Loucy (cell line): Measurements from ENCODE around the gene EXOC3L2.

Experiments
- H2AFZ ChIP-seq: fragments of 200-600 bp; sonication (generic); 2 replicates; pipeline ENCODE4 v1.6.0; 2016; ENCODE audit warnings: antibody characterized with exemption, mild to moderate bottlenecking, low read length, moderate library complexity
- H3F3A ChIP-seq: fragments of 200-600 bp; 2 replicates; pipeline ENCODE4 v1.6.0; 2016; ENCODE audit warnings: antibody characterized with exemption, low read depth, mild to moderate bottlenecking
- H3K27me3 ChIP-seq: fragments of 200-600 bp; sonication (generic); 2 replicates; pipeline ENCODE4 v1.6.1; 2014; ENCODE audit warnings: low read length, mild to moderate bottlenecking; ENCODE audit not compliant: insufficient read depth, poor library complexity, severe bottlenecking
- H3K36me3 ChIP-seq: fragments of 200-600 bp; sonication (generic); 2 replicates; pipeline ENCODE4 v1.6.1; 2016; ENCODE audit warnings: low read length; ENCODE audit not compliant: insufficient read depth
- H3K4me1 ChIP-seq: fragments of 200-600 bp; sonication (generic); 2 replicates; pipeline ENCODE4 v1.5.1; 2014; ENCODE audit warnings: low read length, mild to moderate bottlenecking; ENCODE audit not compliant: insufficient read depth, poor library complexity, severe bottlenecking
- H3K4me2 ChIP-seq: fragments of 200-600 bp; sonication (generic); 2 replicates; pipeline ENCODE4 v1.6.0; 2014; ENCODE audit warnings: antibody characterized with exemption, low read length, low read depth, mild to moderate bottlenecking; ENCODE audit not compliant: poor library complexity, severe bottlenecking
- H3K4me3 ChIP-seq: fragments of 200-600 bp; sonication (generic); 2 replicates; pipeline ENCODE4 v1.5.1; 2014; ENCODE audit warnings: low read length, mild to moderate bottlenecking, mixed read lengths; ENCODE audit not compliant: poor library complexity, severe bottlenecking
- H3K79me2 ChIP-seq: fragments of 200-600 bp; sonication (generic); 2 replicates; pipeline ENCODE4 v1.6.1; 2014; ENCODE audit warnings: low read length; ENCODE audit not compliant: insufficient read depth
- H3K9ac ChIP-seq: fragments of 200-600 bp; sonication (generic); 2 replicates; pipeline ENCODE4 v1.6.0; 2014; ENCODE audit warnings: mild to moderate bottlenecking, low read depth, low read length, moderate library complexity; ENCODE audit not compliant: poor library complexity, severe bottlenecking
- H3K9me2 ChIP-seq: fragments of 200-600 bp; sonication (generic); replicated peaks from 2 replicates; pipeline ENCODE4 v1.6.1; 2016; ENCODE audit warnings: low read depth, low read length, mixed read lengths
- H3K9me3 ChIP-seq: fragments of 200-600 bp; sonication (generic); 2 replicates; pipeline ENCODE4 v1.6.1; 2014; ENCODE audit warnings: mild to moderate bottlenecking, antibody characterized with exemption, low read length, low read depth; ENCODE audit not compliant: insufficient read depth
- H4K20me1 ChIP-seq: fragments of 200-600 bp; sonication (generic); 2 replicates; pipeline ENCODE4 v1.6.0; 2014; ENCODE audit warnings: antibody characterized with exemption, low read length, mild to moderate bottlenecking; ENCODE audit not compliant: insufficient read depth, poor library complexity, severe bottlenecking
- CTCF ChIP-seq: fragments of 200-600 bp; sonication (generic); conservative IDR thresholded peaks from 2 replicates; pipeline ENCODE4 v1.5.1; 2014; ENCODE audit warnings: mild to moderate bottlenecking, antibody characterized with exemption, low read length
- EZH2phosphoT487 ChIP-seq: fragments of 200-600 bp; IDR thresholded peaks from 2 replicates; pipeline ENCODE4 v1.6.1; 2018; ENCODE audit warnings: antibody characterized with exemption, mild to moderate bottlenecking, moderate library complexity, borderline replicate concordance

EXOC3L2 gene

GRCh38 chr19:45162608-45163143 is 82.5 kb downstream of the EXOC3L2 start:
- Histone ChIP-seq H3K9me3 (no peaks in the 10 kb centered on the region), H4K20me1 (no peaks in the 10 kb centered on the region), H3K9ac (no peak overlapping the region), H3K4me3 (no peak overlapping the region), H3K79me2 (no peaks in the 10 kb centered on the region), H3F3A (no peaks in the 10 kb centered on the region), H2AFZ (no peak overlapping the region), H3K4me2 (no peak overlapping the region), H3K27me3 (no peaks in the 10 kb centered on the region), H3K9me2 (no peaks in the 10 kb centered on the region), H3K4me1 (no peaks in the 10 kb centered on the region), H3K36me3 (no peaks in the 10 kb centered on the region)
- no peak for TF ChIP-seq CTCF
- no peak for TF ChIP-seq EZH2phosphoT487
